Colonic mucosa (tissue), 4 donors: ENCODE results near the gene ITPR3. TPM values are rescaled to one million over a fixed set of nuclear protein-coding genes. Genes with fewer than 3 reads are reported as not detected.

Source experiments
- DNase-seq: peaks from one replicate; pipeline ENCODE4 v3.0.0-alpha.2; 2020
- H3K27ac ChIP-seq: fragments of 200-600 bp; one replicate; pipeline ENCODE4 v1.8.0; 2021
- H3K27me3 ChIP-seq: fragments of 200-600 bp; one replicate; pipeline ENCODE4 v1.8.0; 2021
- H3K36me3 ChIP-seq: fragments of 200-600 bp; one replicate; pipeline ENCODE4 v1.8.0; 2021
- H3K4me1 ChIP-seq: fragments of 200-600 bp; one replicate; pipeline ENCODE4 v1.8.0; 2021; ENCODE audit warnings: mild to moderate bottlenecking
- H3K4me3 ChIP-seq: fragments of 200-600 bp; one replicate; pipeline ENCODE4 v1.8.0; 2021
- H3K9ac ChIP-seq, 2 donors: one replicate each; pipeline ENCODE4 v1.7.0; 2013; ENCODE audit warnings: control low read depth in 2 of 2, low read depth in 2 of 2, low read length in 2 of 2
- H3K9me3 ChIP-seq: fragments of 200-600 bp; one replicate; pipeline ENCODE4 v1.8.0; 2021
- intact Hi-C: fragments of 100-400 bp; cut with DNase I; formaldehyde crosslinking; loops from one replicate; pipeline ENCODE4 v1.14.1; 2022
- total RNA-seq, 2 donors: library from RNA; stranded (reverse); fragmentation: NEBNext Ultra II Directional in 1 of 2; extraction: Animal tissue kit (Norgen Biotek cat#: 25700) in 1 of 2; gene quantifications; one replicate each; pipeline ENCODE4 v1.2.1, GENCODE V29; 2021
- TF ChIP-seq, protein P1 (sequence below): fragments of 200-600 bp; IDR thresholded peaks from one replicate; pipeline ENCODE4 v1.8.0; 2022; ENCODE audit warnings: antibody characterized with exemption, mild to moderate bottlenecking
- donor health status: healthy.
- donor health status: DM: no; HTN: no; CAD: no.
- donor health status: DM: no; HTN: no; CAD: no.

Gene ITPR3
- total RNA-seq, 2 donors from 2014 or later = 86.2 to 119 TPM

DNA sequence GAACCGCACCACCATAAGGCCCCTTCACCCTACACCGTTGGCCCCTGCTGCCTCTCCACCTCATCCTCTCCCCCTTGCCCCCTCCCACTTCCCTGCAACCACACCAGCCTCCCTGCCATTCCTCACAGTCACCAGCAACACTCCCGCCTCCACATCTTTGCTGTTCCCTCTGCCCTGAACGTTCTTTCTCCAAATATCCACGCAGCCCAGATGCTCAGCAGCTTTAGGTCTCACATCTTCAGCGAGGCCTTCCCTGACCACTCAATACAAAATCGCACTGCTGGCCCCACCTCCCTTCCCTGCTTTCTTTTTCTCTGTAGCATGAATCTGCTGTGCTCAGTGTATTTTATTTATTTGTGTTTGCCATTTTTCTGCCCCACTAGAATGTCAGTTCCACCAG is 20.5 kb downstream of the ITPR3 start:
- Histone ChIP-seq H3K9ac (no peak overlapping the region), H3K4me1 (no peaks in the 10 kb centered on the region), H3K9me3 (no peaks in the 10 kb centered on the region), H3K4me3 (no peak overlapping the region), H3K27ac (no peak overlapping the region), H3K36me3 (no peaks in the 10 kb centered on the region), H3K27me3 (no peaks in the 10 kb centered on the region)
- intact Hi-C loops = no loop called here
- DNase-seq = no peak
- TF ChIP-seq, protein P1, sequence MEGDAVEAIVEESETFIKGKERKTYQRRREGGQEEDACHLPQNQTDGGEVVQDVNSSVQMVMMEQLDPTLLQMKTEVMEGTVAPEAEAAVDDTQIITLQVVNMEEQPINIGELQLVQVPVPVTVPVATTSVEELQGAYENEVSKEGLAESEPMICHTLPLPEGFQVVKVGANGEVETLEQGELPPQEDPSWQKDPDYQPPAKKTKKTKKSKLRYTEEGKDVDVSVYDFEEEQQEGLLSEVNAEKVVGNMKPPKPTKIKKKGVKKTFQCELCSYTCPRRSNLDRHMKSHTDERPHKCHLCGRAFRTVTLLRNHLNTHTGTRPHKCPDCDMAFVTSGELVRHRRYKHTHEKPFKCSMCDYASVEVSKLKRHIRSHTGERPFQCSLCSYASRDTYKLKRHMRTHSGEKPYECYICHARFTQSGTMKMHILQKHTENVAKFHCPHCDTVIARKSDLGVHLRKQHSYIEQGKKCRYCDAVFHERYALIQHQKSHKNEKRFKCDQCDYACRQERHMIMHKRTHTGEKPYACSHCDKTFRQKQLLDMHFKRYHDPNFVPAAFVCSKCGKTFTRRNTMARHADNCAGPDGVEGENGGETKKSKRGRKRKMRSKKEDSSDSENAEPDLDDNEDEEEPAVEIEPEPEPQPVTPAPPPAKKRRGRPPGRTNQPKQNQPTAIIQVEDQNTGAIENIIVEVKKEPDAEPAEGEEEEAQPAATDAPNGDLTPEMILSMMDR = no peak

DNA sequence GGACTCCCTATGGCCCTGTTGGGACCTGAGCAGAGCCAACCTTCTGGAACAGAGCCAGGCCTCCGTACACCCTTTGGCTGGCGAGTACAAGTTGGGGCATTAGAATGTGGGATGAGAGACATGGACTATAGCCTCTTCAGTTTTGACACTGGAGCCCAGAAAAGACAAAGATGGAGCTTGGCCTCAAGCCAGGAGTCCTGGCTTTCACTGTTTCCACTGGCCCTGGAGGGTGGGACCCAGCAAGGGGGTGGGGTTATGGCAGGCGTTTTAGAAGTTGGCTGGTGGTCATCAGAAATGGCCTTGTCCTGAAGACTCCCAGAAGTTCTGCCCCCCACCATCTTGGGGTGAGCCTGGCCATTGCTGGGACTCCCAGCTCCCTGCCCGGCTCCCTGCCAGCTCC is 21.8 kb downstream of the ITPR3 start:
- Histone ChIP-seq H3K4me3 (no peak overlapping the region), H3K9me3 (no peaks in the 10 kb centered on the region), H3K27ac (no peak overlapping the region), H3K9ac (no peak overlapping the region), H3K4me1 (no peaks in the 10 kb centered on the region), H3K27me3 (no peaks in the 10 kb centered on the region), H3K36me3 (no peaks in the 10 kb centered on the region)
- TF ChIP-seq, protein P1 = no peak
- intact Hi-C loops = no loop called here
- DNase-seq = no peak

DNA sequence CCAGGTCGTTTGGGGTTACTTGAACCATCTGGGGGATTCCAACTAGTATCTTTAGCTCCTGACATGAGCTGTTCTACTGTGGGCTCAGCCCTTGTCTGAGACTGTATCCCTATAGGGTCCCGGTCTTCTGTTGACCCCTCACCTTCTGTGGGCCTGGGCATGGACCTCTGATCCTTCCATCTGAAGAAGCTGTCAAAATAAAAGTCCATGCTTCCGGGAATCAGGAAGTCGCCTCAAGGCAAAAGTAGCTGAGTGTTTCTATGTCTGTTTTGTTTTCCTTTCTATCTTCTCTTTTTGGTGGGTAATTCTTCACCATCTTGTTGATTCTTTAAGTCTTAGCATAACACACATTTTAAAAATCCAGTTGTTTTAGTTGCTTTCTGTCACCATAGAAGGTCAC is 30.3 kb downstream of the ITPR3 start:
- Histone ChIP-seq H3K27ac (no peak overlapping the region), H3K9ac (no peak overlapping the region), H3K9me3 (no peaks in the 10 kb centered on the region), H3K4me3 (no peak overlapping the region), H3K36me3 (no peaks in the 10 kb centered on the region), H3K27me3 (no peaks in the 10 kb centered on the region), H3K4me1 (no peaks in the 10 kb centered on the region)
- TF ChIP-seq, protein P1 = no peak
- intact Hi-C loops = no loop called here
- DNase-seq = no peak

DNA sequence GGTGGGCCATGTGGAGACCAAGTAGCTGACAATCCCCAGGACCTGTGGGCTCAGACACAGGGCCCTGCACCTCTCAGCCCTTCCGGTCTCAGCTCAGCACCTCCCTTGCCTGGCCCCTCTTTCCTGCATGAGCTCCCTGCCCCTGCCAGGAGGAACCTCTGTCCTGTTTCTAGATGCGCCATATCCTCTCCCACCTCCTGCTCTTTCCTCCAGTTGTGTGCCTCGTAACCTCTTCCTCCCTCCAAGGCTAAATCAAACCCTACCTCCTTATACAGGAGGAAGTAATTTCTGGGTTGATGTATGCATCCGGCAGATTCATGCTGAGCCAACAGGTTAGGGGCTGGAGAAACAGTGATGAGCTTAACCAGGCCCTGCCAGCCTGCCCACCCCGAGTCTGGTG is 30.9 kb downstream of the ITPR3 start:
- no peak overlapping the region for H3K9ac ChIP-seq
- DNase-seq = no peak
- no peaks in the 10 kb centered on the region for H3K27me3 ChIP-seq
- intact Hi-C loops = no loop called here
- no peaks in the 10 kb centered on the region for H3K36me3 ChIP-seq
- no peaks in the 10 kb centered on the region for H3K9me3 ChIP-seq
- TF ChIP-seq, protein P1 = no peak
- H3K4me1 ChIP-seq = no peaks in the 10 kb centered on the region
- H3K4me3 ChIP-seq = no peak overlapping the region
- no peak overlapping the region for H3K27ac ChIP-seq

DNA sequence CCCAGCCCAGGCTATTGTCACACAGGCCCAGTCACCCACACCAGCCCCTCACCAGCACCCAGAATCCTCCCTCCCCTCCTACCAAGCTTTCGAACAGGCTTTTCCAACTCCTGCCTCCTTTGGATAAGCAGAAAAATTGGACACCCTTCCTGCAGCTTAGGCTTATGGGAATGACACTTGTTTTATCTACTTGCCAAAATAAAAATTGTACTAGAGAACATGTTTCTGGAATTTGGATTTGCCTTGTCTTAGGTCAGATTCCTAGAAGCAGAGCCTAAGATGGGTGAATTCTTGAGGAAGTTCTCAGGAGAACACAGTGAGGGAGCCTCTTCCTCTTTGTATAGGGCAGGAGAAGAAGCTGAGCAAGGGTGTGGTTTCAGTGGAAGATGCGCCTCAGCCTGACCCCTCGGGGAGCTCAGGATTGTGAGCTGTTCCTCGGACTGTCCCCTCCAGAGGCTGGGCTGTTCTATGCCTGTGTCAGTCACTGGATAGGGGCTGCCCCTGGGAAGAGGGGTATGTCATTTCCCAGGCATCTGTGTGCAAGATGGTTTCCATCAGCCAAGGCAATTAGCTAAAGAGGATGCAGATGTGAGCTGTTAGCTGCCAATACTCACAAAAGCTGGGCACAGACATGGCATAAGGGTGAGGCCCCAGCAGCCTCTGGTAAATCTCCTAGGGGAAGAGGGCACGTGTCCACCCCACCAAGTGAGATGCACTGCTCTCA is 33.9 kb downstream of the ITPR3 start:
- H3K9me3 ChIP-seq = no peaks in the 10 kb centered on the region
- no peaks in the 10 kb centered on the region for H3K36me3 ChIP-seq
- no peak overlapping the region for H3K27ac ChIP-seq
- no peaks in the 10 kb centered on the region for H3K27me3 ChIP-seq
- H3K4me1 ChIP-seq = no peaks in the 10 kb centered on the region
- H3K4me3 ChIP-seq = no peak overlapping the region
- H3K9ac ChIP-seq = no peak overlapping the region
- intact Hi-C loops = no loop called here
- DNase-seq = no peak
- TF ChIP-seq, protein P1 = no peak
